Activated naive CD4-positive, alpha-beta T cell treated with anti-CD3 and anti-CD28 coated beads, Interleukin-2, amount 50 U/mL, for 72 hours (primary cell): ENCODE results near the gene CD6. TPM values are rescaled to one million over a fixed set of nuclear protein-coding genes. Genes with fewer than 3 reads are reported as not detected.

ENCODE experiments used
- ATAC-seq, 2 donors: fragments of 150-1000 bp; cut with Tn5 transposase; 2 replicates each; pipeline ENCODE4 v1.10.0; 2021; ENCODE audit warnings: mild to moderate bottlenecking in 2 of 2, moderate library complexity in 2 of 2
- DNase-seq, 2 donors: peaks; one replicate each; pipeline ENCODE4 v3.0.0; 2021 to 2022; ENCODE audit warnings: low spot score in 2 of 2
- H3K27ac Mint-ChIP-seq, 2 donors: one replicate each; pipeline ENCODE4 v1.8.0; 2022; ENCODE audit warnings: mild to moderate bottlenecking in 2 of 2, mixed read lengths in 2 of 2
- H3K36me3 Mint-ChIP-seq, 2 donors: one replicate each; pipeline ENCODE4 v1.8.0; 2022; ENCODE audit warnings: mixed read lengths in 2 of 2
- H3K9me3 Mint-ChIP-seq, 2 donors: one replicate each; pipeline ENCODE4 v1.8.0; 2022; ENCODE audit warnings: mixed read lengths in 2 of 2
- total RNA-seq, 2 donors: library from RNA; stranded (reverse); gene quantifications; one replicate each; pipeline ENCODE4 v1.2.3, GENCODE V29; 2022

CD6 gene
- total RNA-seq, 2 donors from 2014 or later = 227 to 339 TPM

DNA sequence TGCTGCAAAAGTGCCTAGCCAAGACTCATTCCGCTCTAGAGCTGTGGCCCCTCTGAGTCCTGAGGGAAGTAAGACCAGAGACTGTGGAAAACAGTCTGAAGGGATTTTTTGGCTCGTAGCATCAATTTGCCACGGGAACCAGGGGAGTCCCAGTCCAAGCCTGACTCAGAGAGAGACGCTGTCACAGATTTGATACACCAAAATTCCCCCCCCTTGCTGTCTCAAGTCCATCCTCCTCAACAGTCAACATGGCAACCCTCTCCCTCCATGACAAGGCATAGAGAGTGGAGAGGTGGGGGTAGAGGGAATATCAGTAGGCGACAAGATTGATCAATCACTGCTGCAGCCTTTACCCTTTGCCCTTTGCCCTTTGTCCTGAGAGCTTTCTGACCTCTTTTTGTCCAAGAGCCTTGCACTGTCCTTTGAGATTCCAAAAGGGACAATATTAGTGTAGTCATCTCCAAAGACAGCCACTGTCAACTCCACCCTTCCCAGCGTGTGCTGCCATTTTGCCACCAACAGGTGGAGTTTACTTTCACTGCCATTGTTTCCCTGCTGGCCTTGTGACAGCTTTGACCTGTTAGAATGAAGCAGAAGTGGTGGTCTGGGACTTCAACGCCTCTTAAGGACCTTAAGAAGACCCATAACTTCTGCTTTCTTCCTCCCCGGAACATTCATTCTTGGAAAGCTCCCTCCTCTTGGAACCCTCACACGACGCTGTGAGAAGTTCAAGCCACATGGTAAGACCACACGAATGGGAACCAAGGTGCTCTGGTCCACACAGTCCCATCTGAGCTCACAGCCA is 26.8 kb upstream of the CD6 start:
- H3K27ac Mint-ChIP-seq = peak overlapping the region in 1 of 2 donors; percentile 10
- no peak for DNase-seq
- H3K9me3 Mint-ChIP-seq = no peaks in the 10 kb centered on the region
- peaks cover 0 to 4% of the 10 kb centered on the region in 2 donors for H3K36me3 Mint-ChIP-seq
- peak in 1 of 2 donors; percentile 26 for ATAC-seq

DNA sequence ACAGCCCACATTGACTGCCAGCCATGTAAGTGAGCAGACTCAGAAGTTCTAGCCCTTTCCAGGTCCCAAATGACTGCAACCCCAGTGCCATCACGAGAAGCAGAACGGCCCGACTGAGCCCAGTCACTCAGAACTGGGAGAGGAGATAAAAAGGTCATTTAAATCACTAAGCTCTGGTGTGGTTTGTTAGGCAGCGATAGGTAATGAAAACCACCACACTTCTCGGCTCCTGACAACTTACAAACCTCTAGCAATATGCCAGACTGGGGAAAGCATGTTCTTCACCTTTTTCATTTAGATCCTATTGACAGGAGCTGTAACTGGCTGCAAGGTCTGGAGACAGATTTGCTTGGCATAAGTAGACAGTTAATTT is 26.2 kb upstream of the CD6 start:
- no peak for ATAC-seq
- Mint-ChIP-seq H3K36me3 (peaks cover 0 to 4% of the 10 kb centered on the region in 2 donors), H3K27ac (no peak overlapping the region), H3K9me3 (no peaks in the 10 kb centered on the region)
- no peak for DNase-seq

DNA sequence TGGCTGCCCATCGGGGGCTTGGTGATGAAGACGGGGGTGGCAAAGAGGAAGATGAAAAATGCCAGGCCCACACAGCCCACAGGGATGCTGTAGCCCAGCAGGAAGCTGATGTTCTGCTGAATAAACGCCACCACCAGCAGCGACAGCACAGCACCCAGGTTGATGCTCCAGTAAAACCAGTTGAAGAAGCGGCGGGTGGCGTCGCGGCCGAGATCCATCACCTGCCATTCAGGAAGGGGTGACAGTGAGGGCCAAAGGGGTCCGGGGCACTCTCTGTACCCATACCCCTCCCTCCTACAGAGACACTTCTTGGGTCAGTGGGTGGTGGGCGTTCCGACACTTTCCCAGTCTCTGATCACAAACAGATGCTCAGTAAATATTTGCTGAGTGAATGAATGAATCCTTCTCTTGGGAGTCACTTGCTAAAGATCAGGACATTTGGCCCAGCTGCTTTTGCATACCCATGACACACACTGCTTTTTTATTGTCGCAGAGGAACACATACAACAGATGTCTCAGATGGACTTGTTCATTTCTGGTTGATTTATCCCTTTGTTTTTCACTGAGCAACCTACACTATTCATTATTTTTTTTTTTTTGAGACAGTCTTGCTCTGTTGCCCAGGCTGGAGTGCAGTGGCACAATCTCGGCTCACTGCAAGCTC is 24.7 kb upstream of the CD6 start:
- no peaks in the 10 kb centered on the region for H3K9me3 Mint-ChIP-seq
- H3K27ac Mint-ChIP-seq = peak overlapping the region in 1 of 2 donors; percentile 44
- H3K36me3 Mint-ChIP-seq = no peaks in the 10 kb centered on the region
- ATAC-seq (no peak), DNase-seq (no peak)

DNA sequence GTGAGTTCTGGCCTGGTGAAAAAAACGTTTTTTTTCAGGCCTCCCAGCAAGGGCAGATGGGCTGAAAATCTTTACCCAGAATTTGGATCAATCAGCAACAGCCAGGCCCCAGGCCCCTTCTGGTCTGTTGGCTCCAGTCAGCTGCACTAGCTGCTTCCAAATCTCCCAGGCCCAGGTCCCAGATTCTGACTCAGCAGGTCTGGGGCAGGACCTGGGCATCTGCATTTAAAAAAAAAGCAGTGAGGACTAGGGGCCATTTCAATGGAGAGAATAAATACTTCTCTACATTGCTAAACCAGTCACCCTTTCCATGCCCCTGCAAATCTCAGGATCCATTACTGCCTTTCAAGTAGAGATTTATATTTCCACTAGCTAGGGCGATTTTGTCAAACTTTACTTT is 23.8 kb upstream of the CD6 start:
- ATAC-seq (no peak), DNase-seq (no peak)
- Mint-ChIP-seq H3K9me3 (no peaks in the 10 kb centered on the region), H3K27ac (no peak overlapping the region), H3K36me3 (no peaks in the 10 kb centered on the region)

DNA sequence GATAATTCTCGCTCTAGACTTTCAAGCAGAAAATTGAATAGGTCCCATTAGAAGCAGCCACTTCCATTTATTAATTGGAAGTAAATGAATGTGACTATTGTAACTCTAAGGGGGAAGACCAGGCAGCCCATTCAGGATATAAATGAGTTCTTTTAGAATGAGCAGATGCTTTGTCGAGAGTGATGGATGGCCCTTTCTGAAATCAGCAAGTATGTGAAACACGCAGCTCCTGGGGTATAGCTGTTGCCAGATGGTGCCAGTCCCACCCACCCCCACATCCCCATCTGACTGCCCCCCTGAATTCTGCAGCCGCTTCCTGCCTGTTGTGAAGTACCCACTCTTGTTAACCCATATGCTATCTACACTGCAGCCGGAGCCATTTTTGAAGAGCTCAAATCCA is 23.2 kb upstream of the CD6 start:
- no peak for DNase-seq
- Mint-ChIP-seq H3K9me3 (no peaks in the 10 kb centered on the region), H3K36me3 (no peaks in the 10 kb centered on the region), H3K27ac (no peak overlapping the region)
- no peak for ATAC-seq

DNA sequence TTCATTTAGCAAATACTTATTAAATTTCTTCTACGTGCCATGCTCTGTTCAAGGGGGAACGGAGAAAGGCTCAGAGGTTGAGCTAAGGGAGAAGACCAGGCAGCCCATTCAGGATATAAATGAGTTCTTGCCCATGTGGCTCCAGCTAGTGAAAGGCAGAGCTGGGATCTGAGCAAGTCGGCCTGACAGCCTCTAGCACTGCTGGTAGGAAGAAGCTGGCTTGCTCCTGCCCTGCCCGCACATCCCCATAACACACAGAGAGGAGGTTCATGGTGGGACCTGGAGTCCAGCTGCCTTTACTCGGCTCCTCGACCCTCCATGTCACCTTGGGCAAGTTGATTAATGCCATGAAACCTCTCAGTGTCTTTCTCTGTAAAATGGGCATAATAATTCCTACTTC is 21.5 kb upstream of the CD6 start:
- ATAC-seq = no peak
- no peaks in the 10 kb centered on the region for H3K36me3 Mint-ChIP-seq

DNA sequence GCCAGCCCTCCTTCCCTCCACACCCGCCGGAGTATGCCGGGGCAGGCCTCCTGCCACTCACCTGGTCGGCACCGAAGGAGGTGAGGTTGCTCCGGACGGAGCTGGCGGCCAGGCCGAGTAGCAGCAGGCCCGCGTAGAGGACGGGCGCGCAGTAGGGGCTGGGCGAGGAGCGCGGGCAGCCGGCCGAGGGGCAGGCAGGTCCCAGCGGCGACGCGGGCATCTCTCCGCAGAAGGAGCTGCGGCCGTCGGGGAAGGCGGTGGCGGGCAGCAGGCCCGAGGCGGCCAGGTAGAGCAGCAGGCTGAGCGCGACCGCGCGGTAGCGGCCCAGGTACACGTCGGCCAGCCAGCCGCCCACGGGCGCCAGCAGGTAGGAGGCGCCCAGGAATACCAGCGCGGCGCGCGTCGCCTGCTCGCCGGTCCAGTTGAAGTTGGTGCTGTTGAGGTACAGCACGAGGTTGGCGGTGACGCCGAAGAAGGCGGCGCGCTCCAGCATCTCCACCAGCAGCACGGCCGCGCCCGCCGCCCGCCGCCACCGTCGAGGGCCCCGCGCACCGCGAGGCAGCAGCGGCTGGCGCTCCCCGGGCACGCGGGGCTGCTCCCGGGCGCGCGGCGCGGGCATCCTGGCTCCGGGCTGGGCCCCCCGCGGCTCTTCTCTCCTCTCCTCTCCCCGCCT is 20.4 kb upstream of the CD6 start:
- Mint-ChIP-seq H3K36me3 (no peaks in the 10 kb centered on the region), H3K9me3 (no peaks in the 10 kb centered on the region), H3K27ac (peak overlapping the region in 1 of 2 donors; percentile 83)
- peak; percentile 41 to 53 for DNase-seq
- peak; percentile 36 to 61 for ATAC-seq

More for the DNA sequence above, 21.5 kb upstream of the CD6 start:
- DNase-seq = no peak
- Mint-ChIP-seq H3K9me3 (no peaks in the 10 kb centered on the region), H3K27ac (no peak overlapping the region)

DNA sequence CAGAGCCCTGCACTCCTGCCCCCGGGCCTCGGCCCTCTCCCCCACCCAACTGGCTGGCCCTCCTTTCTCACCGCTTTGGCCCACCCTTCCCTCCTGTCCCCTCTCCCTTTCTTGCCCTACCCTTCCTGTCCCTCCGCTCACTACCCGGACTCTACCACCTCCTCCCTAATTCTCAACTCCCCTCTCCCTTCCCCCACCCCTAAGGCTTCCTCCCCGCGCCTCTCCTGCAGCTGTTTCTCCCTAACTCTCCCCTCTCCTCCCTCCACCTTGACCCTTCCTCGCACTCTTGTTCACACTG is 19.9 kb upstream of the CD6 start:
- peak in 1 of 2 donors; percentile 11 for ATAC-seq
- no peaks in the 10 kb centered on the region for H3K9me3 Mint-ChIP-seq
- peak overlapping the region; percentile 37 to 83 for H3K27ac Mint-ChIP-seq
- H3K36me3 Mint-ChIP-seq = no peaks in the 10 kb centered on the region
- DNase-seq = no peak

DNA sequence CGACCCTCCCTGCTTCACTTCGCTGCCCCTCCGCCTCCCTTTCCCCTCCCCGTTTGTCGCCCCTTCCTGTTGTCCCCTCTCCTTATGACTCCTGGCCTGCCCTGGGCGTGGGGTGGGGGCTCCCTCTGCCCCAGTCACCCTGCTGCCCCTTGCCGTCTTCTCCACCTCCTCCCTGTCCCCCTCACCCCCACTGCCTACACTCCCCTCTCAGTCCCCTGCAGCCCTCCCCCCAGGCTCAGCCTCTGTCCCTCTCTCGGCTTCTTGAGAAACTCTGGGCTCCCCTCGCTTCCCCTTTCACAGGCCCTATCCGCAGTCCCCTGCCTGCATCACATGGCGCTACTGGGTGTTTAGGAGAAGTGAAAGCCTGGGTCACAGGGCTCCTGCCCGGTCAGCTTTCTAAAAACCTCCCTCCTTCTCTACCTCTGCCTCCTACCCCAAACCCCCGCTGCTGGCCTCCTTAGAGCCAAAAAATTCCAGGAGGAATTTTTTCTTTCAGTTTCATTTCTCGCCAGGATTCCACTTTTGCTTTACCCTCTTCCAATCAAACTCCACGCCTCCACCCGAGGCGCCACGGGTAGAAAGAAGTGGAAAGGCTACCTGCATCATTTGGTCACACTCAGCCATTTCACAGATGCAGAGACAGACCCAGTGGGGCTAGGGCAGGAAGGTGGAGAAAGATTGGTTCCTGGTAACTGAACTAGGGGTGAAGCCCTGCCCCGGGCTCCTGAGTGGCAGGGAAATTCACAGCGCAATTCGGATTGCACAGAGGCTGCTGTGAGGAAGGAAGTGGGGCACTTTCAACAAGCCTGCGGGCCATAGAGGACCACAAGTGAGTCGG is 19.4 kb upstream of the CD6 start, which contains the start of gene SLC15A3:
Gene SLC15A3 (minus strand): TSS at position 273 of the 838 bp plus-strand sequence. CDS start 625 bp downstream, outside the sequence.
- Mint-ChIP-seq H3K9me3 (no peaks in the 10 kb centered on the region), H3K36me3 (no peaks in the 10 kb centered on the region), H3K27ac (peak within 1 kb of the TSS; percentile 37 to 83)
- ATAC-seq = peak; percentile 71 to 77
- peak; percentile 40 to 58 for DNase-seq

DNA sequence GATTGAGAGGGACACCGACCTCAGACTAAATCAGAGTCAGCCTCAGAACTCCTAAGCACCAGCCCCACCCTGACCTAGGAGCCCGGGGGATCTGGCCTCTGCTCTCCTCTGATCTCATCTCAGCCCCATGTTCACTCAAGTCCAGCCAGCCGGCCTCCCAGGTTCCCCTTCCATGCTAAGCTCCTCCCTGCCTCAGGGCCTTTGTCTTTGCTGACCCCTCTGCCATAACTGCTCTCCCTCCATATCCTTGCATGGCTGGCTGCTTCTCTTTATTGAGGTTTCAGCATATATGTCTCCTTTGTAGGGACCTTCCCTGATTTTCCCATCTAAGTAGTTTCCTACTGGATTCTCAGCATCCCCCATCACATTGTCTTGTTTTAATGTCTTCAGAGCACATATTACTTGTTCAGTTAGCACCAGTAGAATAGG is 18.7 kb upstream of the CD6 start:
- DNase-seq = no peak
- H3K9me3 Mint-ChIP-seq = no peaks in the 10 kb centered on the region
- ATAC-seq = no peak
- no peaks in the 10 kb centered on the region for H3K36me3 Mint-ChIP-seq
- peak overlapping the region in 1 of 2 donors; percentile 83 for H3K27ac Mint-ChIP-seq

DNA sequence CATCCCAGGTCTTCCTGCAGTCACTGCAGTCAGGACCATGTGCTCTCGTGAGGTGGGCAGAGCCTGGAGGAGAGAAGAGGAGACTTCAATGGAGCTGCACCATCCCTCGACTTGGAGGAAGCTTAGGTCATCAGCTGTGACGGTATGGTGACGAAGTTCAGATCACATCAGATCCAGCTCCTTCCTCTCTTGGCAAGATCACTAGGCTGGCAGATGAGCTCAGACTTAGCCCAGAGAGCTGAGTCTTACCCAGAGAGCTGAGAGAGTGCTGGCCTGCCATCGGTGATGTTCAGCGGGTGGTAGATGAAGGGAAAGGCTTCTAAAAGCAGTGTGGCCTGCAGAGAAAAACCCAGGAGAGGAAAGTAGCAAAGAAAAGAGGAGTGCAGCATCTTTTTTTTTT is 17.7 kb upstream of the CD6 start:
- Mint-ChIP-seq H3K27ac (peak overlapping the region in 1 of 2 donors; percentile 28), H3K36me3 (no peaks in the 10 kb centered on the region), H3K9me3 (no peaks in the 10 kb centered on the region)
- DNase-seq (peak in 1 of 2 donors; percentile 50), ATAC-seq (no peak)

DNA sequence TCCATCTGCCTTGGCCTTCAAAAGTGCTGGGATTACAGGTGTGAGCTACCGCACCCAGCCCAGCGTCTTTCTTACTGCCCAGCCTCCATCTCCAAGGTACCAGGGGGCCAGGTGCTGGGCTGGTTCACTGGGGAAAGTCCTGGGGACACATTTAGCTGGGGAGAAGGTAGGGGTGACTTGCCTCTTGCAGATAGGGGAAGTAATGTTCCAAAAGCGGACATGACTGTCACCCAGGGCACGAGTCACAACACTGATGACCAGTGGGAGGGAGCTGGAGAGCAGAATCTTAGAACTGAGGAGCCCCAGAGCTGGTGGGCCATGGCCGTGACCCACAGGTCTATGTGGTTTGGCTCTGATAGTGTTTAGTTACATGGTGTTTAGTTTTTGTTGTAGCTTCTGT is 17.1 kb upstream of the CD6 start:
- Mint-ChIP-seq H3K36me3 (no peaks in the 10 kb centered on the region), H3K9me3 (no peaks in the 10 kb centered on the region), H3K27ac (no peak overlapping the region)
- ATAC-seq (no peak), DNase-seq (no peak)

DNA sequence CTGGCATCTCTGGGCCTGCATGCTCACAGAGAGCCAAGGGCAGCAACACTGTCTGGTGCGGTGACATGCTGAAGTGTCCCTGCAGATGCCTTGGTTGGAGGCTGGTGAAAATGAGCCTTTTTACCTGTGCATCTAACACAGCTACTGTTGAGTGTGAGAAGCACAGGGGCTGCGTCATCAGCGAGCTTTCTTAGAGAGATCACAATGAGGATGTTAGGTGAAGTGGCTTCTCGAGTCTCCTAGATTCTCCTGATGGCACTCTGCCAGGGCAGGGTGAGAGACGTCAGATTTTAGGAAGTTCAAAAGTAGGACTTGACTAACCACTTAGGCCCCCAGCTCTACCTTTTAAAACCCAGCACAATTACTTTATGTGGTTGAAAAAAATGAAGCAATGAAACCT is 15.9 kb upstream of the CD6 start:
- DNase-seq (no peak), ATAC-seq (no peak)
- Mint-ChIP-seq H3K36me3 (no peaks in the 10 kb centered on the region), H3K9me3 (no peaks in the 10 kb centered on the region), H3K27ac (no peak overlapping the region)

DNA sequence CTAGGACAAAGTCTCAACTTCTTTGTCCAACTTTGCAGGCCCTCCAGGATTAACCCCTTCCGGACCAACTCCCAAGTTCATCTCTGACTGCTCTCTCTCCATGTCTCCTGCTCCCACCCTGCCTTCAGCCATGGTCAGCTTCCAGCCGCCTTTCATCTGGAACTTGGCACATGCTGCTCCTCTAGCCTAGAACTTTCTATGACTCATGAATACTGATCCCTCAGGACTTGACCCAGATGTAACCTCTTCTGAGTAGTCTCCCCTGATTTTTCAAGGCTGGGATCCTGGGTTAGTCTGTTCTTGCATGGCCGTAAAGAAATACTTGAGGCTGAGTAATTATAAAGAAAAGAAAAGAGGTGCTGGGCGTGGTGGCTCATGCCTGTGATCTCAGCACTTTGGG is 14.3 kb upstream of the CD6 start:
- no peaks in the 10 kb centered on the region for H3K36me3 Mint-ChIP-seq
- no peaks in the 10 kb centered on the region for H3K9me3 Mint-ChIP-seq
- H3K27ac Mint-ChIP-seq = peak overlapping the region in 1 of 2 donors; percentile 46
- ATAC-seq (no peak), DNase-seq (no peak)

DNA sequence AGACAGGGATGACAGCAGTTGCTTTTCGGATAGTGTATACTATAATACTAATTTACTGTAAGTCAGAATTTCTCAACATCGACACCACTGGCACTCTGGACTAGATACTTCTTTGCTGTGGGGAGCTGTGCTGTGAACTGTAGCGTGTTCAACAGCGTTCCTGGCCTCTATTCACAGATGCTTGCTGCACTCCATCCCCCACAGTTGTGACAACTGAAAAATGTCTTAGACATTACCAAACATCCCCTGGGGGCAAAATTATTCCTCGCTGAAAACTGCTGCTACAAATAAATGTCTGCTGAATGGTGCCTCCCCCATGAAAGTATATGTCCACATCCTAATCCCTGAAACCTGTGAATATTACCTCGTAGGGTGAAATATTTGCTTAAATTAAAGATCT is 12.0 kb upstream of the CD6 start:
- H3K27ac Mint-ChIP-seq = no peak overlapping the region
- ATAC-seq = no peak
- no peaks in the 10 kb centered on the region for H3K36me3 Mint-ChIP-seq
- no peak for DNase-seq
- no peaks in the 10 kb centered on the region for H3K9me3 Mint-ChIP-seq

DNA sequence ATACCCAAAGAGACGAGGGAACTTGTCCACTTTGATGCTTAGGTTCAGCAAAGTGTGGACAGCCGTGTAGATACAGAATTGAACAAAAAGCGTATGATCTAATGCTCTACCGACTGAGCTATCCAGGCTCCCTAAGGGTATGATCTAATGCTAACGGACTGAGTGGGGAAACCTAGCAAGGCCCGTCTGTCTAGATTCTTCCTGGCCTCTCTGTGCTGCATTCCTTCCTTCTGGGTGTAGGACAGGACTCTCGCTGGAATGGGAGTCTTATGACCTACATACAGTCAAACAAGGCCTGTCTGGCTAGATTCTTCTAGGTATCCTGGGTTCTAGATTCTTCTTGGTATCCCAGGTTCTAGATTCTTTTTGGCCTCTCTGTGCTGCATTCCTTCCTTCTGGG is 11.1 kb upstream of the CD6 start:
- no peaks in the 10 kb centered on the region for H3K9me3 Mint-ChIP-seq
- DNase-seq (no peak), ATAC-seq (no peak)
- no peaks in the 10 kb centered on the region for H3K36me3 Mint-ChIP-seq
- no peak overlapping the region for H3K27ac Mint-ChIP-seq

DNA sequence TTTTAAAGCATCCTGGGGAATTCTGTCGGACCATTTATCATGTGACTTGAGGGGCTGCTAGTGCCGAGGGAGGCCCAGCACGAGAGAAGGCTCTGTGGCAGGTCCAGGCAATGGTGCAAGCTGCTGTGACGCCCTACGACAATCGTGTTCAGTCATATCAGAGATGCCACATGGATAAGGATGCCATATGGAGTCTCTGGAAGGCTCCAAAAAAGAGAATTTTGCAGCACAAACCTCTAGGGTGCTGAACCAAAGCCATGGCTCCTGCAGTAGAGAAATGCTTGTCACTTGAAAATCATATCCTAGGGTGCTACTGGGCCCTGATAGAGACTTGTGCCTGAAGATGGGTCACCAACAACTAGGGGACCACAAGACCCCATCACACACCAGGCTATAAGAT is 6.7 kb upstream of the CD6 start:
- peaks cover 0 to 5% of the 10 kb centered on the region in 2 donors for H3K9me3 Mint-ChIP-seq
- peaks cover 0 to 16% of the 10 kb centered on the region in 2 donors for H3K36me3 Mint-ChIP-seq
- no peak overlapping the region for H3K27ac Mint-ChIP-seq
- no peak for DNase-seq
- no peak for ATAC-seq
